GM12878 (cell line): ENCODE data around the gene NR4A2.

ENCODE experiments used
- EGR1 ChIP-seq, 2 experiments: IDR thresholded peaks; 1 replicate in 1 of 2; 2 replicates in 1 of 2; pipeline ENCODE4 v1.6.1; 2011 to 2012; ENCODE audit warnings: low read depth in 2 of 2, low read length in 2 of 2, borderline replicate concordance in 1 of 2, mild to moderate bottlenecking in 1 of 2, moderate library complexity in 1 of 2
- GABPA ChIP-seq: IDR thresholded peaks from 2 replicates; pipeline ENCODE4 v1.6.1; 2014; ENCODE audit warnings: antibody characterized with exemption, low read depth, mild to moderate bottlenecking, inconsistent platforms
- ZNF274 ChIP-seq: IDR thresholded peaks from one replicate; pipeline ENCODE4 v1.8.0; 2011; ENCODE audit not compliant: insufficient read length, insufficient read depth

DNA sequence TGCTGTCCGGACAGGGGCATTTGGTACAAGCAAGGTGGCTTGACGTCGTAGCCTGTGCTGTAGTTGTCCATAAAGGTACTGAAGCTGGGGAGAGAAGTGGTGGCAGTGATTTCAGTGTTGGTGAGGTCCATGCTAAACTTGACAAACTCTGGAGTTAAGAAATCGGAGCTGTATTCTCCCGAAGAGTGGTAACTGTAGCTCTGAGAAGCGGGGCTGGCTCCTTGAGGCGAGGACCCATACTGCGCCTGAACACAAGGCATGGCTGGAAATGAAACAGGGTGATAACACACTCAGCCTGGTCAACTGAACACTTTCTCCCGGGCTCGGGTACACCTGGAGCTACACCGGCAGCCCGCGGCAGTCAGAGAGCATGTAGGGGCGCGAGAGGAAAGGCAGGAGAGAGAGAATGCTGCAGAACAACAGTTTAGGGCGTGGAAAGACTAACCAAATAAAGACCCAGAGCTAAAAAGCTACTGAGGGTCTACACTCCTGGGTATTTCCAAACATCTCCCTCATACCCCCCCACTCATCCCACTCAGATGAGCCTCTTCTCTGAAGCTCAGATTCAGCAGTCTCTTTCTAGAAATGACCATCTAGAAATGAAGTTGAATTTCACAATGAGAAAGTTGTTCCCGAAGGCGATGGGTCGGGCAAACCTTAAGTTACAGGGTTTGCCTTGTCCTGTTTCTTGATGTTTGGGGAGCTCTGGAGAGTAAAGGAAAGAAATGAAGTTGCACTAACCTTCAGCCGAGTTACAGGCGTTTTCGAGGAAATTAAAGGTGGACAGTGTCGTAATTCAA lies 2.4 kb downstream of the NR4A2 start:
- no peak for TF ChIP-seq GABPA
- TF ChIP-seq EGR1 (IDR thresholded peaks at IDR 0.05; ENCODE audit: borderline replicate concordance in 1 of 2, low read depth in 2 of 2, low read length in 2 of 2) = no peak
- TF ChIP-seq ZNF274 = no peak
